ENCODE data around the gene NAA38. TPM values are rescaled to one million over a fixed set of nuclear protein-coding genes. Genes with fewer than 3 reads are reported as not detected.

Gene NAA38
- total RNA-seq, 2 donors from 2014 or later, result 77.1 to 85.0 TPM

GRCh38 chr17:7887038-7887481, 29.7 kb upstream of the NAA38 start:
- TF ChIP-seq CTCF (IDR thresholded peaks at IDR 0.05), result no peak
- H3K4me1 ChIP-seq, result peaks cover 0 to 48% of the 10 kb centered on the region in 2 donors

GRCh38 chr17:7886227-7887037, 29.1 kb upstream of the NAA38 start:
- Histone ChIP-seq H3K9me3 (no peaks in the 10 kb centered on the region), H3K4me1 (peaks cover 0 to 54% of the 10 kb centered on the region in 2 donors), H3K36me3 (no peaks in the 10 kb centered on the region), H3K27me3 (no peaks in the 10 kb centered on the region), H3K27ac (peak overlapping the region; percentile 88 to 90), H3K4me3 (peak overlapping the region; percentile 82 to 87)
- TF ChIP-seq CTCF (IDR thresholded peaks at IDR 0.05), result no peak
- peak; percentile 61 for DNase-seq (ENCODE audit: low spot score)

More at GRCh38 chr17:7887038-7887481, 29.7 kb upstream of the NAA38 start:
- peak overlapping the region; percentile 17 to 87 for H3K4me3 ChIP-seq
- H3K9me3 ChIP-seq, result no peaks in the 10 kb centered on the region
- no peak for DNase-seq (ENCODE audit: low spot score)
- H3K27ac ChIP-seq, result peak overlapping the region; percentile 88 to 90
- peaks cover 2% of the 10 kb centered on the region for H3K36me3 ChIP-seq
- H3K27me3 ChIP-seq, result no peaks in the 10 kb centered on the region

- peak overlapping the region; percentile 88 to 90 for H3K27ac ChIP-seq
- peak; percentile 62 for DNase-seq (ENCODE audit: low spot score)
- TF ChIP-seq CTCF (IDR thresholded peaks at IDR 0.05), result no peak
- H3K4me1 ChIP-seq, result peaks cover 0 to 57% of the 10 kb centered on the region in 2 donors
- no peaks in the 10 kb centered on the region for H3K36me3 ChIP-seq
- no peaks in the 10 kb centered on the region for H3K9me3 ChIP-seq
- H3K27me3 ChIP-seq, result no peaks in the 10 kb centered on the region
- peak overlapping the region; percentile 82 to 87 for H3K4me3 ChIP-seq
Observed at GRCh38 chr17:7885367-7886226, 28.2 kb upstream of the NAA38 start.

GRCh38 chr17:7884581-7885366, 27.4 kb upstream of the NAA38 start:
- Histone ChIP-seq H3K4me3 (peak overlapping the region; percentile 82 to 87), H3K9me3 (no peaks in the 10 kb centered on the region), H3K27ac (peak overlapping the region; percentile 88 to 90), H3K27me3 (no peaks in the 10 kb centered on the region), H3K4me1 (peaks cover 0 to 52% of the 10 kb centered on the region in 2 donors), H3K36me3 (no peaks in the 10 kb centered on the region)
- no peak for TF ChIP-seq CTCF (IDR thresholded peaks at IDR 0.05)
- no peak for DNase-seq (ENCODE audit: low spot score)

GRCh38 chr17:7883781-7884386, 26.5 kb upstream of the NAA38 start:
- Histone ChIP-seq H3K4me3 (peak overlapping the region; percentile 82 to 87), H3K27me3 (no peaks in the 10 kb centered on the region), H3K36me3 (no peaks in the 10 kb centered on the region), H3K4me1 (peaks cover 0 to 43% of the 10 kb centered on the region in 2 donors), H3K27ac (peak overlapping the region; percentile 62 to 75), H3K9me3 (no peaks in the 10 kb centered on the region)
- no peak for DNase-seq (ENCODE audit: low spot score)
- TF ChIP-seq CTCF (IDR thresholded peaks at IDR 0.05), result no peak
